ENCODE data around the gene USP7. TPM values are rescaled to one million over a fixed set of nuclear protein-coding genes. Genes with fewer than 3 reads are reported as not detected.
"Not testable (repeated sequence)": the region's sequence is repeated elsewhere in the genome, so short reads cannot be mapped to it uniquely, and the experiment has no call there.

Gene USP7
- total RNA-seq, 2 experiments from 2014 or later, result 155 to 163 TPM

DNA sequence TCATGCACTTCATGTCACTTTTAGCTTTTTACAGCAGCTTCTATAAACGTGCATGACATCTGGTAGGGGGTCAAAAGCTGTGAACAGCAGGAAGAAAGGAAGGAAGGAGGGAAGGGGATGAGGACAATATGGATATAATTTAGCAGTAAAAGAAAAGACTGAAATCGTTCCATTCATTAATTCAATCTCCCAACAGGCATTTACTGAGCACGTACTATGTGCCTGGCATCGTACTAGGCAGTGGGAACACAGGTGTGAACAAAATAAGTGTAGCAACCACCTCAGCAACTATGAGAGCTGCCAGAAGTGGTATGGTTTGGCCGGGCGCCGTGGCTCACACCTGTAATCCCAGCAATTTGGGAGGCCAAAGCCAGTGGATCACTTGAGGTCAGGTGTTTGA is 19.1 kb upstream of the USP7 start:
- intact Hi-C loops (cut with micrococcal nuclease), result no loop called here
- H3K4me3 Mint-ChIP-seq, result no peak overlapping the region
- no peak overlapping the region for H3K27ac Mint-ChIP-seq
- H3K4me1 Mint-ChIP-seq (ENCODE audit: low read depth), result no peaks in the 10 kb centered on the region
- ATAC-seq, result no peak
- CTCF ChIA-PET, result no interaction called here
- no peaks in the 10 kb centered on the region for H3K9me3 Mint-ChIP-seq
- POLR2A ChIA-PET, result no interaction called here
- TF ChIP-seq, protein P1, sequence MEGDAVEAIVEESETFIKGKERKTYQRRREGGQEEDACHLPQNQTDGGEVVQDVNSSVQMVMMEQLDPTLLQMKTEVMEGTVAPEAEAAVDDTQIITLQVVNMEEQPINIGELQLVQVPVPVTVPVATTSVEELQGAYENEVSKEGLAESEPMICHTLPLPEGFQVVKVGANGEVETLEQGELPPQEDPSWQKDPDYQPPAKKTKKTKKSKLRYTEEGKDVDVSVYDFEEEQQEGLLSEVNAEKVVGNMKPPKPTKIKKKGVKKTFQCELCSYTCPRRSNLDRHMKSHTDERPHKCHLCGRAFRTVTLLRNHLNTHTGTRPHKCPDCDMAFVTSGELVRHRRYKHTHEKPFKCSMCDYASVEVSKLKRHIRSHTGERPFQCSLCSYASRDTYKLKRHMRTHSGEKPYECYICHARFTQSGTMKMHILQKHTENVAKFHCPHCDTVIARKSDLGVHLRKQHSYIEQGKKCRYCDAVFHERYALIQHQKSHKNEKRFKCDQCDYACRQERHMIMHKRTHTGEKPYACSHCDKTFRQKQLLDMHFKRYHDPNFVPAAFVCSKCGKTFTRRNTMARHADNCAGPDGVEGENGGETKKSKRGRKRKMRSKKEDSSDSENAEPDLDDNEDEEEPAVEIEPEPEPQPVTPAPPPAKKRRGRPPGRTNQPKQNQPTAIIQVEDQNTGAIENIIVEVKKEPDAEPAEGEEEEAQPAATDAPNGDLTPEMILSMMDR (IDR thresholded peaks at IDR 0.05), result no peak
- H3K36me3 Mint-ChIP-seq (ENCODE audit: low read depth), result no peaks in the 10 kb centered on the region
- no peak for DNase-seq
- no peaks in the 10 kb centered on the region for H3K27me3 Mint-ChIP-seq

DNA sequence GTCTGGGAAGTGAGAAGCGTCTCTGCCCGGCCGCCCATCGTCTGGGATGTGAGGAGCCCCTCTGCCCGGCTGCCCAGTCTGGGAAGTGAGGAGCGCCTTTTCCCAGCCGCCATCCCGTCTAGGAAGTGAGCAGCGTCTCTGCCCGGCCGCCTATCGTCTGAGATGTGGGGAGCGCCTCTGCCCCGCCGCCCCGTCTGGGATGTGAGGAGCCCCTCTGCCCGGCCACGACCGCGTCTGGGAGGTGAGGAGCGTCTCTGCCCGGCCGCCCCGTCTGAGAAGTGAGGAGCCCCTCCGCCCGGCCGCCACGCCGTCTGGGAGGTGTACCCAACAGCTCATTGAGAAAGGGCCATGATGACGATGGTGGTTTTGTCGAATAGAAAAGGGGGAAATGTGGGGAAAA is 18.2 kb upstream of the USP7 start:
- H3K4me3 Mint-ChIP-seq; H3K36me3 Mint-ChIP-seq (ENCODE audit: low read depth); ATAC-seq; H3K27ac Mint-ChIP-seq; H3K27me3 Mint-ChIP-seq; DNase-seq; intact Hi-C loops (cut with micrococcal nuclease); H3K9me3 Mint-ChIP-seq; H3K4me1 Mint-ChIP-seq (ENCODE audit: low read depth); POLR2A ChIA-PET; CTCF ChIA-PET: not testable (repeated sequence)

DNA sequence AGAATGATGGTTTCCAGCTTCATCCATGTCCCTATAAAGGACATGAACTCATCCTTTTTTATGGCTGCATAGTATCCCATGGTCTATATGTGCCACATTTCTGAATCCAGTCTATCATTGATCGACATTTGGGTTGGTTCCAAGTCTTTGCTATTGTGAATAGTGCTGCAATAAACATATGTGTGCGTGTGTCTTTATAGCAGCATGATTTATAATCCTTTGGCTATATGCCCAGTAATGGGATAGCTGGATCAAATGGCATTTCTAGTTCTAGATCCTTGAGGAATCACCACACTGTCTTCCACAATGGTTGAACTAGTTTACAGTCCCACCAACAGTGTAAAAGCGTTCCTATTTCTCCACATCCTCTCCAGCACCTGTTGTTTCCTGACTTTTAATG is 12.5 kb upstream of the USP7 start:
- H3K27ac Mint-ChIP-seq; H3K36me3 Mint-ChIP-seq (ENCODE audit: low read depth); H3K9me3 Mint-ChIP-seq; POLR2A ChIA-PET; ATAC-seq; CTCF ChIA-PET; intact Hi-C loops (cut with micrococcal nuclease); H3K4me1 Mint-ChIP-seq (ENCODE audit: low read depth); H3K4me3 Mint-ChIP-seq; DNase-seq; H3K27me3 Mint-ChIP-seq: not testable (repeated sequence)

DNA sequence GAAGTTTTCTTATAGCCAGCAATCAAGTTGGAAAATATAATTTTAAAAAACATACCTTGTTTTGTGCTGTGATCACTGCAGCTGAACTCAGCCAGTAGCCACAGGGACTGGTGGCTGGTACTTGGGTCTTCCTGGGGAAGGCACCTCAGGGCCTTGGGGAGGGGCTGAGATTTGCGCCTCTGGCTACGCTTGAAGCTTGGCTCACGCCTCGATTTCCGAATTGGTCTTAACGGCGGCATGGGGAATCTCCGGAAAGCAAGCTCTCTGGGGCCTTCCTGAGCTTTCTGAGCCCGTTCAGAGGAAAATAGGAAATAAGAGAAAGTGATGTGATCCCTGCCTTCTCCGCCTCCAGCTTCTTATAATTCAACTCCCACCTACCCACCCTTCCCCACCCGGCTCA is 11.3 kb upstream of the USP7 start:
- Mint-ChIP-seq H3K9me3 (no peaks in the 10 kb centered on the region), H3K4me1 (ENCODE audit: low read depth) (no peaks in the 10 kb centered on the region), H3K27me3 (no peaks in the 10 kb centered on the region), H3K27ac (no peak overlapping the region), H3K36me3 (ENCODE audit: low read depth) (no peaks in the 10 kb centered on the region), H3K4me3 (no peak overlapping the region)
- CTCF ChIA-PET, result interaction anchor here (1.0 to 1.1 kb wide), 3 partner anchors 34 to 164 kb away, joined by 3 read pairs; no protein-coding TSS in a partner anchor
- ATAC-seq (no peak), DNase-seq (no peak)
- POLR2A ChIA-PET, result no interaction called here
- intact Hi-C loops (cut with micrococcal nuclease), result no loop called here
- TF ChIP-seq, protein P1 (IDR thresholded peaks at IDR 0.05), result no peak

DNA sequence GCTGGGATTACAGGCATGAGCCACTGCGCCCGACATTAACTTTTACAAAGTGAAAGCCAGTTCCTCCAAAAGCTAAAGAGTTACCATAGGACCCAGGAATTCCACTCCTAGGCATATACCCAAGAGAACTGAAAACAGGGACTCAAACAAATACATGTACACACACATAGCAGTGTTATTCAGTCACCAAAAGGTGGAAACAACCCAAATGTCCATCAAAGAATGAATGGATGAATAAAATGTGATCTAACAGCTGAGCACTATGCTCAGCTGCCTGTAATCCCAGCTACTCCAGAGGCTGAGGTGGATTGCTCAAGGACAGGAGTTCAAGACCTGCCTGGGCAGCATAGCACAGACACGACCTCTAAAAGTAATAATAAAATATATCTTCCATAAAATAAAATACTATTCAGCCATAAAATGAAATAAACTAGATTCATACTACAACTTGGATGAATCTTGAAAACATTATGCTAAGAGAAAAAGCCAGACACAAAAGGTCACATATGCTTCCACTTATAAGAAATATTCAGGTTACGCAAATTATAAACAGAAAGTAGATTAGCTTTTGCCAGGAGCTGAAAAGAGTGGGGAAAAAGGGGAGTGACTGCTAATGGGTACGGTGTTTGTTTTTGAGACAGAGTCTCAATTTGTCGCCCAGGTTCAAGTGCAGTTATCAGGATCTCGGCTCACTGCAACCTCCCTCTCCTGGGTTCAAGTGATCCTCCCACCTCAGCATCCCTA is 9.3 kb upstream of the USP7 start:
- Mint-ChIP-seq H3K27me3 (peaks cover 2% of the 10 kb centered on the region), H3K9me3 (no peaks in the 10 kb centered on the region), H3K4me3 (no peak overlapping the region), H3K27ac (no peak overlapping the region), H3K4me1 (ENCODE audit: low read depth) (no peaks in the 10 kb centered on the region), H3K36me3 (ENCODE audit: low read depth) (no peaks in the 10 kb centered on the region)
- ChIA-PET CTCF (interaction anchor here (0.7 to 1.3 kb wide), 5 partner anchors 17 to 165 kb away, joined by 3 to 4 read pairs (median 3); no protein-coding TSS in a partner anchor), POLR2A (no interaction called here)
- ATAC-seq (no peak), DNase-seq (no peak)
- intact Hi-C loops (cut with micrococcal nuclease), result no loop called here
- TF ChIP-seq, protein P1 (IDR thresholded peaks at IDR 0.05), result no peak

DNA sequence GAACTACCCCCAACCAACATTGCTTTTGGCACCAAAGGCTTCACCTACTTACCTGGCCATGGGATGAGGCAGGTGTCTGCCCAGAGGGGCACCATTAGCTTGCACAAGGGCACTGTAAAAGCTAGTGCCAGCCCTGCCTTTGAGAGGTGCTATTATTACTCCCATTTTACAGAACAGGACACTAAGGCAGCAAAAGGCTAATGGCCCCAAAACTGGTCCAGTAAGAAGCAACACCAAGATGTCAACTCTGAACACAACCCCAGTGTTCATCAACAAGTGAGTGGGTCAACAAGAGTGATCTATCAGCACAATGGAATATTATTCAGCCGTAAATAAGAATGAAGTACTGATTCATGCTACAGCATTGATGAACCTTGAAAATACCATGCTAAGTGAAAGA is 7.7 kb upstream of the USP7 start:
- TF ChIP-seq, protein P1 (IDR thresholded peaks at IDR 0.05), result no peak
- H3K4me3 Mint-ChIP-seq, result no peak overlapping the region
- H3K27me3 Mint-ChIP-seq, result peaks cover 2% of the 10 kb centered on the region
- no peak for ATAC-seq
- no peak for DNase-seq
- no peaks in the 10 kb centered on the region for H3K36me3 Mint-ChIP-seq (ENCODE audit: low read depth)
- ChIA-PET CTCF (no interaction called here), POLR2A (interaction anchor here (0.8 kb wide), 1 partner anchor 8 kb away, joined by 3 read pairs; the partner anchor contains the start of gene USP7)
- H3K27ac Mint-ChIP-seq, result no peak overlapping the region
- H3K4me1 Mint-ChIP-seq (ENCODE audit: low read depth), result no peaks in the 10 kb centered on the region
- intact Hi-C loops (cut with micrococcal nuclease), result no loop called here
- H3K9me3 Mint-ChIP-seq, result no peaks in the 10 kb centered on the region

DNA sequence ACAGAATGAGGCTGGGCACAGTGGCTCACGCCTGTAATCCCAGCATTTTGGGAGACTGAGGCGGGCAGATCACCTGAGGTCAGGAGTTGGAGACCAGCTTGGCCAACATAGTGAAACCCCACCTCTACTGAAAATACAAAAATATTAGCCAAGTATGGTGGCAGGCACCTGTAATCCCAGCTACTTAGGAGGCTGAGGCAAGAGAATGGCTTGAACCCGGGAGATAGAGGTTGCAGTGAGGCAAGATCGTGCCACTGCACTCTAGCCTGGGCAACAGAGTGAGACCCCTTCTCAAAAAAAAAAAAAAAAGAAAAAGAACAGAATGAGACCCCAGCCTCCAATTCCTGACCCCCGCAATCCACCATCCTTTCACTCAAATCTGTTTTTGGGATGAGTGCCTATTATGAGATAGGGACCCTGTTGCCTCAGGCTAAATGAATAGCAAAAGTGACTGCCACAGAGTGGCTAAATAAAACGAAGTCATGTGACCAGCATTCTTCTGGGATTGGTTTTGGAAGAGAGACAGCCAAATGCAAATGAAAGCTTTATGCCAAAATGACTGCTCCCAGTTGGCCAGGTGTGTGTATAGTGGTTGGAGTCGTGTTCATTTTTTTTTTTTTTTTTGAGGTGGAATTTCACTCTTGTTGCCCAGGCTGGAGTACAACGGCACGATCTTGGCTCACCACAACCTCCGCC is 5.6 kb upstream of the USP7 start:
- ATAC-seq; H3K36me3 Mint-ChIP-seq (ENCODE audit: low read depth); POLR2A ChIA-PET; H3K27ac Mint-ChIP-seq; intact Hi-C loops (cut with micrococcal nuclease); H3K4me3 Mint-ChIP-seq; H3K9me3 Mint-ChIP-seq; H3K4me1 Mint-ChIP-seq (ENCODE audit: low read depth); H3K27me3 Mint-ChIP-seq; DNase-seq: not testable (repeated sequence)
- CTCF ChIA-PET, result interaction anchor here (0.8 to 1.0 kb wide), 2 partner anchors 39 to 165 kb away, joined by 3 to 4 read pairs; no protein-coding TSS in a partner anchor

DNA sequence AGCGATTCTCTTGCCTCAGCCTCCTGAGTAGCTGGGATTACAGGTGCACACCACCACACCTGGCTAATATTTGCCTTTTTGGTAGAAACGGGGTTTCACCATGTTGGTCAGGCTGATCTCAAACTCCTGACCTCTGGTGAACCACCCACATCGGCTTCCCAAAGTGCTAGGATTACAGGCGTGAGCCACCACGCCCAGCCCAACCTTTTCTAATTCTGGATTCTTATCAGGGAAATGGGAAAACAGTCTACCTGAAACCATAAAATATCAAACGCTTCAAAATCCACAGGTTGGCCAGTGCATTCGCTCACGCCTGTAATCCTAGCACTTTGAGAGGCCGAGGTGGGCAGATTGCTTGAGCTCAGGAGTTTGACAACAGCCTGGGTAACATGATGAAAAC is 4.3 kb upstream of the USP7 start:
- H3K4me1 Mint-ChIP-seq (ENCODE audit: low read depth); intact Hi-C loops (cut with micrococcal nuclease); H3K9me3 Mint-ChIP-seq; H3K36me3 Mint-ChIP-seq (ENCODE audit: low read depth); ATAC-seq; H3K4me3 Mint-ChIP-seq; DNase-seq; CTCF ChIA-PET; H3K27ac Mint-ChIP-seq; POLR2A ChIA-PET; H3K27me3 Mint-ChIP-seq: not testable (repeated sequence)

All from activated CD8-positive, alpha-beta T cell treated with anti-CD3 and anti-CD28 coated beads for 36 hours (primary cell).